ENCODE measurements around the gene NOS3. TPM values are rescaled to one million over a fixed set of nuclear protein-coding genes. Genes with fewer than 3 reads are reported as not detected.
"Not testable (repeated sequence)": the region's sequence is repeated elsewhere in the genome, so short reads cannot be mapped to it uniquely, and the experiment has no call there.

The NOS3 gene
- total RNA-seq, 4 donors from 2014 or later: 1.4 to 10.8 (median 4.2) TPM

- no peaks in the 10 kb centered on the region for H3K9me3 ChIP-seq
- no peak for TF ChIP-seq POLR2A (IDR thresholded peaks at IDR 0.05)
- TF ChIP-seq, protein P1, sequence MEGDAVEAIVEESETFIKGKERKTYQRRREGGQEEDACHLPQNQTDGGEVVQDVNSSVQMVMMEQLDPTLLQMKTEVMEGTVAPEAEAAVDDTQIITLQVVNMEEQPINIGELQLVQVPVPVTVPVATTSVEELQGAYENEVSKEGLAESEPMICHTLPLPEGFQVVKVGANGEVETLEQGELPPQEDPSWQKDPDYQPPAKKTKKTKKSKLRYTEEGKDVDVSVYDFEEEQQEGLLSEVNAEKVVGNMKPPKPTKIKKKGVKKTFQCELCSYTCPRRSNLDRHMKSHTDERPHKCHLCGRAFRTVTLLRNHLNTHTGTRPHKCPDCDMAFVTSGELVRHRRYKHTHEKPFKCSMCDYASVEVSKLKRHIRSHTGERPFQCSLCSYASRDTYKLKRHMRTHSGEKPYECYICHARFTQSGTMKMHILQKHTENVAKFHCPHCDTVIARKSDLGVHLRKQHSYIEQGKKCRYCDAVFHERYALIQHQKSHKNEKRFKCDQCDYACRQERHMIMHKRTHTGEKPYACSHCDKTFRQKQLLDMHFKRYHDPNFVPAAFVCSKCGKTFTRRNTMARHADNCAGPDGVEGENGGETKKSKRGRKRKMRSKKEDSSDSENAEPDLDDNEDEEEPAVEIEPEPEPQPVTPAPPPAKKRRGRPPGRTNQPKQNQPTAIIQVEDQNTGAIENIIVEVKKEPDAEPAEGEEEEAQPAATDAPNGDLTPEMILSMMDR (IDR thresholded peaks at IDR 0.05 in 4 of 5, conservative IDR thresholded peaks at IDR 0.05 in 1 of 5): no peak
- H3K27ac ChIP-seq: no peak overlapping the region
- intact Hi-C loops (cut with DNase I; ENCODE audit: low total_unique reads): no loop called here
- ATAC-seq (no peak), DNase-seq (no peak)
- H3K4me1 ChIP-seq: peaks cover 0 to 19% of the 10 kb centered on the region in 2 donors
- no peaks in the 10 kb centered on the region for H3K36me3 ChIP-seq
- in situ Hi-C loops (cut with MboI; ENCODE audit: low sequenced_read_pairs in 4 of 4): no loop called here
- no peak overlapping the region for H3K4me3 ChIP-seq
- H3K27me3 ChIP-seq: peaks cover 12 to 53% (median 50%) of the 10 kb centered on the region in 3 donors
Observed at GRCh38 chr7:151010307-151011096, 19.7 kb downstream of the NOS3 start.

DNA sequence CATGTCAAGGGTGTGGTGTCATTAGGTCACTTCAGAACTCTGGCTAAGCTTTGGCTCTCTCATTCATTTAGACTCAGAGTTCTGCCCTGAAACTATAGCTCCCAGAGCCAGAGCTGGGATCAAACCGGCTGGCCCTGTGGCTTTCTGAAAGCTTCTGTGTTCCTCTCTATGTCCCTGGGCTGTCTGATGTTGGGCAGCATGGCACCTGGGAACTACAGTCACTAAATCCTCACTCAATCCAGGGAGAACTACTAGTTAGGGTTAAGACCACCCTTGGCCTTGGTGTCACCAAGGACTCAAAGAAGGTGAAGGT, 20.2 kb downstream of the NOS3 start:
- peaks cover 0 to 19% of the 10 kb centered on the region in 2 donors for H3K4me1 ChIP-seq
- in situ Hi-C loops (cut with MboI; ENCODE audit: low sequenced_read_pairs in 4 of 4): no loop called here
- no peak overlapping the region for H3K27ac ChIP-seq
- DNase-seq (no peak), ATAC-seq (no peak)
- no peak overlapping the region for H3K4me3 ChIP-seq
- no peaks in the 10 kb centered on the region for H3K9me3 ChIP-seq
- no peak for TF ChIP-seq POLR2A (IDR thresholded peaks at IDR 0.05)
- TF ChIP-seq, protein P1 (IDR thresholded peaks at IDR 0.05 in 4 of 5, conservative IDR thresholded peaks at IDR 0.05 in 1 of 5): no peak
- H3K27me3 ChIP-seq: peaks cover 12 to 58% (median 55%) of the 10 kb centered on the region in 3 donors
- intact Hi-C loops (cut with DNase I; ENCODE audit: low total_unique reads): no loop called here
- no peaks in the 10 kb centered on the region for H3K36me3 ChIP-seq

GRCh38 chr7:151011616-151012015, 20.8 kb downstream of the NOS3 start:
- H3K9me3 ChIP-seq; DNase-seq; H3K36me3 ChIP-seq; H3K4me3 ChIP-seq; intact Hi-C loops (cut with DNase I; ENCODE audit: low total_unique reads); ATAC-seq; in situ Hi-C loops (cut with MboI; ENCODE audit: low sequenced_read_pairs in 4 of 4); H3K27ac ChIP-seq: not testable (repeated sequence)
- Histone ChIP-seq H3K4me1 (peaks cover 0 to 19% of the 10 kb centered on the region in 2 donors), H3K27me3 (peaks cover 12 to 61% (median 58%) of the 10 kb centered on the region in 3 donors)

DNA sequence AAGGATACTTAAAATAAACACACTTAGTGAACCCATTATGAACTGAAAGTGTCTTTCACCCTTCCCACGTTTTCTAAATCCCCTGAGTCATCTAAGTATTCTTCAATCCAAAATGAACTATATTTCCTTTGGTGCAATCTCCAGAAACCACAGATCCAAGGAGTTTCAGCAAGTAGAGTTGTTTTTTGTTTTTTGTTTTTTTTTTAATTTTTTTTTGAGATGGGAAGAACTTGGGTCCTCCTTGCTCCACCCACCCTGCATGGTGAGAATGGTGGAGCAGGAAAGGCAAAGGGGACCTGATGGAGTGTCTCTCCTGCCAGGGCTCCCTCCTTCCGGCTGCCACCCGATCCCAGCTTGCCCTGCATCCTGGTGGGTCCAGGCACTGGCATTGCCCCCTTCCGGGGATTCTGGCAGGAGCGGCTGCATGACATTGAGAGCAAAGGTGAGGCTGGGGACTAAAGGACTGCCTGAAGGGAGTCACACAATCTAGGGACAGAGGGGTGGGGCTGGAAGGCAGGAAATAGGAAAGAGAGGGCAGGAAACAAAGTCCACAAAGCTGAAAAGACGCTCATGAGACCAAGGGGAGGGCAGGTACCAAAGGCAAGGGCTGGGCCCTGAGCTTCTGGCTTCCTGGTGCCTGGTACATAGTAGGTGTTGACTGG, 21.3 kb downstream of the NOS3 start:
- in situ Hi-C loops (cut with MboI; ENCODE audit: low sequenced_read_pairs in 4 of 4) (no loop called here), intact Hi-C loops (cut with DNase I; ENCODE audit: low total_unique reads) (no loop called here)
- peaks cover 12 to 65% (median 59%) of the 10 kb centered on the region in 3 donors for H3K27me3 ChIP-seq
- no peak for DNase-seq
- H3K9me3 ChIP-seq: no peaks in the 10 kb centered on the region
- H3K36me3 ChIP-seq: no peaks in the 10 kb centered on the region
- H3K4me1 ChIP-seq: peaks cover 0 to 19% of the 10 kb centered on the region in 2 donors
- no peak for ATAC-seq
- TF ChIP-seq, protein P1 (IDR thresholded peaks at IDR 0.05 in 4 of 5, conservative IDR thresholded peaks at IDR 0.05 in 1 of 5): no peak
- no peak for TF ChIP-seq POLR2A (IDR thresholded peaks at IDR 0.05)
- H3K4me3 ChIP-seq: no peak overlapping the region
- H3K27ac ChIP-seq: no peak overlapping the region

DNA sequence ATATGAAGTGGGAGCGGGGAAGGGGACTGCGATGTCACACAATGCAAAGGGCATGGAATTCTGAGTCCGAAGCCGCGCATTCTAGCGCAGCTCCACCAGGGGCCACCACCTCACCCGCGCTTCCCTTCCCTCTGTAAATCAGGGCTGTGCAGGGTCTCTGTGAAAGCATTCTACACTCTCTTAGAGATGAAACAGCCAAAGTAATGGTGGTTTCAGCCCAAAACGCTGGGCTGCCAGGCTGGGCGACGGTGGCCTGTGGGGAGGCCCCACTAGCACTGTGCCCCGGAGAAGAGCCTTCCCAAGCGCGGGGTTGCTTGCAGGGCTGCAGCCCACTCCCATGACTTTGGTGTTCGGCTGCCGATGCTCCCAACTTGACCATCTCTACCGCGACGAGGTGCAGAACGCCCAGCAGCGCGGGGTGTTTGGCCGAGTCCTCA, 22.1 kb downstream of the NOS3 start:
- in situ Hi-C loops (cut with MboI; ENCODE audit: low sequenced_read_pairs in 4 of 4): no loop called here
- intact Hi-C loops (cut with DNase I; ENCODE audit: low total_unique reads): no loop called here
- H3K27ac ChIP-seq: no peak overlapping the region
- TF ChIP-seq, protein P1 (IDR thresholded peaks at IDR 0.05 in 4 of 5, conservative IDR thresholded peaks at IDR 0.05 in 1 of 5): peak in 2 of 5 experiments; percentile 22 to 27
- no peak for TF ChIP-seq POLR2A (IDR thresholded peaks at IDR 0.05)
- no peaks in the 10 kb centered on the region for H3K9me3 ChIP-seq
- H3K4me1 ChIP-seq: peaks cover under 1 to 21% of the 10 kb centered on the region in 2 donors
- DNase-seq: no peak
- ATAC-seq: no peak
- H3K27me3 ChIP-seq: peaks cover 17 to 73% (median 67%) of the 10 kb centered on the region in 3 donors
- no peak overlapping the region for H3K4me3 ChIP-seq
- H3K36me3 ChIP-seq: no peaks in the 10 kb centered on the region
